G401.6 (cell line): ENCODE results near the gene THAP7.

Experiments used
- FAIRE-seq: peaks from 2 replicates; lab custom pipeline; 2012; peaks lifted over from hg19 to GRCh38; lab: Jason Lieb, UNC

The THAP7 gene

DNA sequence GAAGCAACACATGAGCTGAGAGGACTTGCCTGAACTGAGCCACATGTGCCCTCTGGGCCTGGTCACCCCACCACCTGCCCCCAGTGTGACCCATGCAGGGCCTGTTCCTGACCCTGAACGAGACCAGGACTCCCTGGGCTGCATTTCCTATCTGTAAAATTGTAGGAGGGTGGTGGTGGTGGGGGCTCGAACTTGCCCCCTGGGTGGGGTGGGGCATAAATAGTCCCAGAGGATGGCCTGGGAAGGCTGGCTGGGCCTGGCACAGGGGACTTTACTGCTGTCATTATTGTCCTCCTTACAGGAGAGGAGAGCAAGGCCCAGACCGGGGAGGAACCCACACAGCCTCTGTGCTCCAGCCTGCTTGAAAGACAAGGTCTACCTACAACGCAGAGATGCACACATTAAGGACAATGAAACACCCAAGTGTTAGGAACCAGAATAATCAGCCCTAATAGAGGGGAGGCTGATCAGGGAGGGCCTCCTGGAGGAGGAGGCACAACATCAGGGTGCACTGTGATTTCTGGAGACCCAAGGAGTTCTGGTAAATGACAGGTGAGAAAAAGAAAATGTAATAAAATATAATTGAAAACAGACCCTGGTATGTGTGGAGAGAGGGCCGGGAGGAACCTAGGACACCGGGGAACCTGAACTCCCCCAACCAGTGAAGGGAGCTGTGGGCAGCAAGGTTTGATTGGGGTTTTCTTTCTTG is 37.7 kb downstream of the THAP7 start:
- FAIRE-seq, result no peak

- FAIRE-seq, result no peak
Measured at GRCh38 chr22:20963201-20964052, 38.5 kb downstream of the THAP7 start.

DNA sequence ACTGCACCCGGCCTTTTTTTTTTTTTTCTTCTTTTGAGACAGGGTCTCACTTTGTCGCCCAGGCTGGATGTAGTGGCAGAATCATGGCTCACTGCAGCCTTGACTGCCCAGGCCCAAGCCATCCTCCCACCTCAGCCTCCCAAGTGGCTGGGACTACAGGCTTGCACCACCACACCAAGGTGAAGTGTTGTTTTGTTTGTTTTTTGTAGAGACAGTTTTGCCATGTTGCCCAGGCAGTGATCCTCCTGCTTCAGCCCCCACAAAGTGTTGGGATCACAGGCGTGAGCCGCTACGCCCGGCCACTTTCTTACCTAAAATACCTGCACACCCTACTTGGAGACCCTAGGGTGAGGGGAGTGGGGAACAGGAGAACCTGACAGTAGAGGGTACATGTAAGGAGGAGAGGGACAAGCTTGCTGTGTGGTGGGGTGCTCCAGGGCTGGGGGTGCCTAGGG is 39.4 kb downstream of the THAP7 start:
- no peak for FAIRE-seq

GRCh38 chr22:20960609-20961008 is 41.3 kb downstream of the THAP7 start:
- no peak for FAIRE-seq

DNA sequence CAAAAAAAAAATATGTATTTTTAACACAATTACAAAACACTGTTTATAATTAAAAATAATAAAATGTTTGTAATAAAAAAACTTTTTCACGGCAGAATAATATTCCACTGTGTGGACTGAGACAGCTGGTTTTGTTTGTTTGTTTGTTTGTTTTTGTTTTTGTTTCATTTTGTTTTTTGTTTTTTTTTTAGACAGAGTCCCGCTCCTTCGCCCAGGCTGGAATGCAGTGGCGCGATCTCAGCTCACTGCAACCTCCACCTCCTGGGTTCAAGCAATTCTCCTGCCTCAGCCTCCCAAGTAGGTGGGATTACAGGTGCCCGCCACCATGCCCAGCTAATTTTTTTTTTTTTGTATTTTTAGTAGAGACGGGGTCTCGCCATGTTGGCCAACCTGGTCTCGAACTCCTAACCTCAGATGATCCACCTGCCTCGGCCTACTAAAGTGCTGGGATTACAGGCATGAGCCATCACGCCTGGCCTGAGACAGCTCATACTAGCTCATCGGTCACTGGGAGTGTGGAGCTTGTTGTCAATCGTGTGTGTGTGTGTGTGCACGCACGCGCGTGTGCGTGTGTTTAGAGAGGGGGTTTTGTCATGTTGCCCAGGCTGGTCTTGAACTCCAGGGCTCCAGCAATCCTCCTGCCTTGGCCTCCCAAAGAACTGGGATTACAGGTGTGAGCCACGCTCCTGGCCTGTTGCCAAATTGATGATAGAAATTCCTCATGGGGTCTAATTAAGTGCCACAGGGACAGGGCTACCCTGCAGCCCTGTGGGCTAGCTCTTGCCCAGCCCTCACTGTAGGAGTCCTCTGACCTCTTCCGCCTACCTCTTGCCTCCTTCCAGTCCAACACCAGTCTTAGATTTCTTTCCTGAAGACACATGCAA is 42.1 kb downstream of the THAP7 start:
- FAIRE-seq, result no peak

- FAIRE-seq, result peak; percentile 6
Measured at GRCh38 chr22:20957683-20958431, 44.1 kb downstream of the THAP7 start.

GRCh38 chr22:20957102-20957682 is 44.7 kb downstream of the THAP7 start:
- no peak for FAIRE-seq

- FAIRE-seq, result peak; percentile 94
Measured at GRCh38 chr22:20956258-20957101, 45.4 kb downstream of the THAP7 start.

- no peak for FAIRE-seq
Measured at GRCh38 chr22:20955548-20955947, 46.4 kb downstream of the THAP7 start.

- FAIRE-seq, result no peak
Measured at GRCh38 chr22:20953668-20954500, 48.0 kb downstream of the THAP7 start.

GRCh38 chr22:20953342-20953608 is 48.6 kb downstream of the THAP7 start:
- FAIRE-seq, result no peak

DNA sequence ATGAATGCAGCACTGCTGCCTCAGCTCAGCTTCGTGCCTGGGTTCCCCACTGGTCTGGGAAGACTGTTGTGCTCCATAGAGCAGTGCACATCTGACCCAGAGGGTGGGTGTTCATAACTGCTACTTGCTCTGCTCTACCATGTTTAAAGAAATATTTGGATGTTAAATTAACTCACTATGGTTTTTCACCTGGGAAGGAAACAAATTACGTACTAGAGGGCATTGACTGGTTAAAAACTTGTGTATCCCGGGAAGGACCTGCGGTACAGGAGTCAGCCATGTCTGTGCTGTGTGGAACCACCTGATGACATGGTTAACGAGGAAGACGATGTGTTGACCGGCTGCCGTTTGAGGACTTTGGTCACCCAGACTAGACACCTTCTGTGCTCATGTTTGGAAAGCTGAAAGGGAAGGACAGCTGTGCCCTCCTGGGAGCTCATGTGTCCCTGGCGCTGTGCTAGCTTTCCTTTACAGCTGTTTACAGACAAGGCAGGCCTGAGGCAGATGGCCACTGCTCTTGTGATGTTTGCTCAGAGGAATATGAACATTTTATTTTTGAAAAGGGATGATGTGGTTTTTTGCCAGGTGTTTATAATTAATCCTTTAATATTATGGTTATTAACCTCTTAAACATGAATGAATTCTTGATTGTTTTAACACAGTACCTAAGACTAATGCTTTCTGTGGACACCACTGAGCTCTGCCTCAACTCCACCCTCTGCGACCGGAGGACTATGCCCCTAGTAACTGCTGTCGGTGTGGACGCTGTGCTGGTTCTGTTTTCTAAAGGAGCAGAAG is 49.2 kb downstream of the THAP7 start:
- FAIRE-seq, result no peak

DNA sequence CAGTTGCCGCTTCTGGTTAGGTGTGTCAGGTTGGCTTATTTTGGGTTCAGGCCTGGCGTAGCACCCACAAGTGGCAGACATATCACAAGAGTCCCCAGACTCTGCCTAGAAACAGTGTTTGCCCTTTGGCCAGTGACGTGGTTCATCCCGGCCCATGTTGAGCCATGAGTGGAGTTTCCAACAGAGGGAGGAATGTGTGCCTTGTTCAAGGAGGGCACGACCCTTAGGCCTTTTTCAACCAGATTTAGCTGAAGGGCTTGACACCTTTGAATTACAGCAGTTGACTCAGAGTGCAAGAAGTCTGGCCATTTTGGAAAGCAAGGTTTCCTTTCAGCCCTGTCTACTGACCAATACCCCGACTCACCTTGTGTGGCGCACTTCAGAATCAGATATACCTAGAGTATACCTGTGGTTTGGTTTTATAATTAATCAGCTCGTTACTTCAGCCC is 50.0 kb downstream of the THAP7 start:
- peak; percentile 77 for FAIRE-seq

GRCh38 chr22:20951151-20951931 is 50.6 kb downstream of the THAP7 start:
- FAIRE-seq, result peak; percentile 56

GRCh38 chr22:20949698-20950183 is 52.2 kb downstream of the THAP7 start:
- FAIRE-seq, result no peak
